Fibroblast of skin of abdomen (primary cell): ENCODE results near the gene UQCR11.

Experiments
- DNase-seq: peaks from one replicate; pipeline ENCODE4 v3.0.0-alpha.2; 2013

UQCR11 gene

DNA sequence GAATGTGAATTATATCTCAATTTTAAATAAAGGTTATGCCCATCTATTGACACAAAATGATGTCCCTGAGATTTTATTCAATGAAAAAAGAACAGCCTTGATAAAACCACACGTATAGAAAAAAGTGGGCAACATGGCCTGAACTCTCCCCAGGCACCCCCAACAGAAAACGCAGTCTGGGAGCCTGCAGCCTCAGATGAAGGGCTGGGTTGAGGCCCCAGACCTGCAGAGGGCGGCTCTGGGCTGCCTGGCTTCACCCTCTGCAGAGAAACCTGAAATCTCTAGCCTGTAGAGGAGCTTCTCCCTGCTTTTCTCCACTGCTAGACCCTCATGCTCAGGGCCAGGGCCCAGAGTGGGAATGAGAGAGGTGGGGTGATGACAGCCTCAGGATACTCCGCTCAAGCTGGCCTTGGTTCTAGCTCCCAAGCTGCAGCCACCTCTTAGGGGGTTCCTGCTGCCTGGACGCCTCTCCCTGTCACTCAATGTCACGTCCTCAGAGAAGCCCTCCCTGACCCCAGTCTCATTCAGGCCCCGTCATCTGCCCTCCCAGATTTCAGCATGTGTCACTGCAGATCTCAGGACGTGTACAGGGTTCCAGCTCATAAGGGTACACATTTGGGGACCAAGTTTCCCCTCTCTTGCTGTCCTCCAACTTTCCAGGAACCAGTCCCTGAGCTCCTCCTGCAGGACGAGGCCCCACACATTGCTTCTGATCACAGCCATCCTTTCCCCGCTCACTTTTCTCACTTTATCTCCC, 14.4 kb downstream of the UQCR11 start:
- DNase-seq = peak; percentile 26

DNA sequence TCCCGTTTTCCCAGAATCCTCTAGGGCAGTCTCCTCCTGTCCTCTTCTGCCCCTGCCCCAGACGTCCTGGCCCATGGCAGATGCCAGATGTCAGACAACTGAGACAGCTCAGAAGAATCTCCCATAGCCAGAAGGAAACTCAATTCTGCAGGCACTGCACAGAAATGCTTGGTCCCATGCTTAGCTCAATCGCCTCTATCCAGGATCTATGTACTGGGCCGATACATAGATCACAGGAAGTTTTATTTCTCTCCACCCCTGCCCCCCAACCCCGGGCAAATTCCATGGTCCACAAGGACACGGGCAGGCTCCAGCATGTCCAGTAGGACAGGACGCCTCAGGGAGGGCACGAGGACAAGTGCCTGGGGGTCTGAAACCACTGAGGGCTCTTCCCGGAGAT, 17.4 kb downstream of the UQCR11 start:
- no peak for DNase-seq

DNA sequence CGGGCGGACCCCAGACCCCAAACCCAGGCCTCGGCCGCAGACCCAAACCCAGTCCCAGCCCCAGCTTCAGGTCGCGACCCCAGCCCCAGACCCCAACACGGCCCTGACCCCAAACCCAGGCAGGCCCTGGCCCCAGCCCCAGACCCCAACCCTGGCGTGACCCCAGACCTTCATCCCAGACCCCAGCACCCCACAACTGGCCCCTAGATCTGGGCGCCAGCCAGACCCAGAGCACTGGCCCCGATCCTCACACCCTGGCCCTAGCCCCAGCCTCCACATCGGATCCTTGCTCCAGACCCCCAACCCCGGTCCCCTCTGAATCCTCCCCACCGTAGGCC, 20.1 kb downstream of the UQCR11 start:
- no peak for DNase-seq

DNA sequence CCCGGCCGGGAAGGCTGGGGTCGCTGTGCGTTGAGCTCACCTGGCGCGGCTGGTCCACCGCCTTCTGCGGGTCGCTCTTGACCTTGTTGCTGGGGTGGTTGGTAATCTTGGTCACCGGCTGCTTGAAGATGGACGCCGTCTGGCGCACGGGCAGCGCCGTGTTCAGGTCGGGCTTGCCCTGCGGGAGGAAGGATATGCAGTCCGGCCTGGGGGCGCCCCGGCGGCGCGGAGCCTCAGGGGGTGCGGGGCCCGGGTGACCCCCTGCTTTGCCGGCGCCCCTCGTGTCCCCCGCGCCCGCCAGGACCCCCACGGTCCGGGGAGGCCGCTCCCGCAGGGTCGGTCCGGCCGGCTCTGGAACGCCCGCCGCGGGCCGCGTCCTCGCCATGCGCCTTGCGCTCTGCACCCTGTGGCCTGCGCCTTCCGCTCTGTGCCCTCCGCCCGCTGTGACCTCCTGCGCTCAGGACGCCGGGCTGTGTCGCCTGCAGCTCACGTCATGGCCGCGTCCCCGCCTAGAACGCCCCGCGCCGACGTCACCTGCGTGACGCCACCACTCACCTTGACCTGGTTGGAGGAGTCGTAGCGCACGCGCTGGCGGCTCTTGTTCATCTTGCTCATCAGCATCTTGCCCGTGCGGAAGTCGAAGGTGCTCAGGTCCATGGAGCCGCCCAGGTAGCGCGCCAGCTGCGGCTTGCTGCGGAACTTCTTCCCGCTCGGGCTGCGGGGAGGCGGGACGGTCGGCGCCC, 20.6 kb downstream of the UQCR11 start:
- DNase-seq = no peak

DNA sequence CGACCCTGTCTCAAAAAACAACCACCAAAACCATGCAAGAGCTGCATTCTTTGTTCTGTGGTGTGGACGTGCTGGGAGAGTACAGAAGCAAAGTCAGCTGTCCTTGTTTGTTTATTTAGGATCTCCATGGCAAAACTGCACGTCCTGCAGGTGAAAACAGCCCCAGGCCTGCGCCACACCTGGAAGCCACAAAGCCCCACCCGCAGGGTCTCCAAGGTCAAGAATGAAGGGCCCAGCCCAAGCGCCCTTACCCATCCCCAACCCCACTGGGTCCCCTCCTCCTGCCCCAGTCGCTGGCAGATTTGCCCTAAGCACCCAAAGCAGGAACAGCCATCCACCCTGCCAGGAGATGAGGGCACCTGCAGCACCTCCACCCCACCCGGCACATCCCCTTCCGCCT, 23.1 kb downstream of the UQCR11 start:
- DNase-seq = no peak

DNA sequence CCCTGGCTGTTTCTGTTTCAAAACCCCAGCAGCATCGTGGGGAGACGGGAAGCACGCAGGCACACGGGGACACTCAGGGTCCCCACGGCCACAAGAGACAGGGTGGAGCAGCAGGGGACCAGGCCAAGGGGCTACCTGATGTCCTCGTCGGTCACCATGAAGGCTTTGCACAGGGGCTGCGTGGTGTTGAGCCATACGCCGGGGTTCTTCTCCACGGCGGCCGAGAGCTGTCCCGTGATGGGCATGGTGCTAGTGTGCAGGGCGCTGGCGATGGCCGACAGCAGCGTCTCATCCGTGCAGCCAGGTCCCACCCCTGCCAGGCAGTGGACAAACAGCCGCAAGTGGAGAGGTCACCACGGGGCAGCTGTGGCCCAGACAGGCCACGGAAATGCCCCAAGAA, 24.3 kb downstream of the UQCR11 start:
- DNase-seq = no peak

DNA sequence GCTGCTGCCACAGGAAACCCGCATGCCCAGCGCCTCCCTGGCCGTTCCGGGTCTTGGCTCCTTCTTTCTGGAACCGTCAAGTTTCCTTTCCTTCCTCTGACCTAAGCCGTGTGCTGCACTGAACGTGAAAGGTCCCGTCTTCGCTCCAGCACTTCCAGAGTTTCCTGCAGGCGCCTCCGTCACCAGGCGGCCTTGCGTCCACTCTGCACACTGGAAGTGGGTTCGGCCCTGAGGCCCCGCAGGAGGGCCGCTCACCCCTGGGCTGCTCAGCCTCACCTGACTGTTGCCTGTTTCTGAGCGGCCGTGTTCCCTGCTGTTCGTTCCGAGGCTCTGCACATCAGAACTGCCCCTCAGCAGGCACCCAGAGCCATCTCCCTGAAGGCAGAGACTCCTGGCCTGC, 24.9 kb downstream of the UQCR11 start:
- no peak for DNase-seq

DNA sequence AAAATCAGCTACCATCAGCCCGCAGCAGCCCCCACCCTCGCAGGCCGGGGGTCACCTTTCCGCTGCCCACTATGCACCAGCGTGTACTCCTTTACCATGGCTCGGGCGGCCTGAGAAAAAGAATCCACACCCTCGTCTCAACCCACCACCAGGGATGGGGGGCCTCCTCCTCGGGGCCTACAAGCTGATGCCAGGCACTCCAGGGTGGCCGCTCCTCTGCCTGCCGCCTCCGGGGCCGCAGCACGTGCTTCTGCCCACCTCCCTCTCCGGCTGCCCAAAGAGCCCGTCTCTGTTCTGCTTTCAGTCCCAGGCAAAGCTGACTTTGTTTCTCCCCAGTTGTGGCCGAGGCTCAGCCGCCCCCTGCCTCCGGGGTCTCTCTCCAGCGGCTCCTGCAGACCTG, 26.0 kb downstream of the UQCR11 start:
- no peak for DNase-seq

DNA sequence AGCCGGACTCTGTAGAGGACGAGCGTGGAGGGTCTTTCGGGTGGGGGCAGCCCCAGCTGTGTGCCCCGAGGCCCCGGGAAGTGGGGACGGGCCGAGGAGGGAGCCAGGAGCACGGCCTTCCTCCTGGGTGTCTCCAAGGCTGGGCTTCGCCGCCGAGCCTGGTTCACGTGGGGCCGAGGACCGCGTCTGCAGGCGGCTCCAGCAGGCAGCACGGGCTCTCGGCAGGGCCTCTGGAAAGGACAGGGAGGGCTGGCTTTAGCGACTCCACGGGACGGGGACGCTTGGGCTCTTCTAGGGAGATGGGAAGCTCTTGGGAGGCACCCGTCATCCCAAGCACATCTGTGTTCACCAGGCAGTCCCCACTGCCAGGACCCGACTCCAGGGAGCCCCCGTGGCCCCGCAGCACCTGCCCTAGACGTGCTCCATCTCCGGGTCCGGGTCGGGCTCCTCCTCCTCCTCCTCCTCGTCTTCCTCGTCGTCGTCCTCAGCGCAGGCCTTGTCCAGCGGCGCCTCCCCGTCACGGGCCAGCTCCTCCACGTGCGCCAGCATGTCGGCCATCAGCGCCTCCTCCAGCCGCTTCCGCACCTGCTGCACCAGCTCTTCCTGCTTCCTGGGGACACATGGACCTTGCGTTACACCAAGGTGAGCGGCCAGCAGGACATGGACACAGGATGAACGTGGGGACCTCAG, 27.2 kb downstream of the UQCR11 start:
- DNase-seq = no peak

DNA sequence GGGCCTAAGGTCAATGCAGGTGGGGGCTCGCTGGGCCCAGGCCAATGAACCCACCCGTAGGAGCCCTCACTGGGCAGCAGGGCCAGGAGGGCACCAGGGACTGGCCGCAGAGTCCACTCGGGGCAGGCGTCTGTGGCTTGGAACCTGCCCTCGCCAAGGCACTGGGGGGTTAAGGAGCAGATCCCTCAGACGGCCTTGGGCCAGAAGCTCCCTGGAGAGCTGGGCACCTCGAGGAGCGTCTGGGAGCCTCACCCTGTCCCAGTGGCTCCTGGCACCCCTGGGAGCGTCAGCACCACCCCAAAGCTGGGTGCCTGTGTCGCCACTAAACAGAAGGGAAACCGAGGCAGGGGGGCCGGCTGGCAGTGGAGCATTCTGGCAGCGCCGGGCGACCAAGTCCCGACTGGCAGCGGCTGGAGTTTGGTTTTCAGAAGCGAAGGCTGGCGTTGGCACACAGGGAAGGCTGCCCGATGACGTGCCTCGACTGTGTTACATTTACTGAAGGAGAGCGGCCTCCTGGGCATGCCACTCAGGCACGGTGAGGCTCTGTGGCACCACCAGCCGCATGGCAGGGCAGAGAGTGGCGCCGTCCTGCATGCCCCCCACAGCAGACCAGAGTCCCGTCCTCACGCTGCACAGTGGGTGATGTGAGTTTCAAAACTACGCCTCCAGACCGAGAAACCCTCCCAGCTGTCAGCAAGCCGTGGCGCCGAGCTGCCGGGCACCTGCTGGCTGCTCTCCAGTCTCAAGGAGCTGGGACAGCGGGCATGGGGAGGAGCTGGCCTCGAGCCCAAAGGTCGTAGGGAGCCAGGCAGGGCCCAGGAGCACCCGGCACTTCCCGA, 28.0 kb downstream of the UQCR11 start:
- DNase-seq = no peak

DNA sequence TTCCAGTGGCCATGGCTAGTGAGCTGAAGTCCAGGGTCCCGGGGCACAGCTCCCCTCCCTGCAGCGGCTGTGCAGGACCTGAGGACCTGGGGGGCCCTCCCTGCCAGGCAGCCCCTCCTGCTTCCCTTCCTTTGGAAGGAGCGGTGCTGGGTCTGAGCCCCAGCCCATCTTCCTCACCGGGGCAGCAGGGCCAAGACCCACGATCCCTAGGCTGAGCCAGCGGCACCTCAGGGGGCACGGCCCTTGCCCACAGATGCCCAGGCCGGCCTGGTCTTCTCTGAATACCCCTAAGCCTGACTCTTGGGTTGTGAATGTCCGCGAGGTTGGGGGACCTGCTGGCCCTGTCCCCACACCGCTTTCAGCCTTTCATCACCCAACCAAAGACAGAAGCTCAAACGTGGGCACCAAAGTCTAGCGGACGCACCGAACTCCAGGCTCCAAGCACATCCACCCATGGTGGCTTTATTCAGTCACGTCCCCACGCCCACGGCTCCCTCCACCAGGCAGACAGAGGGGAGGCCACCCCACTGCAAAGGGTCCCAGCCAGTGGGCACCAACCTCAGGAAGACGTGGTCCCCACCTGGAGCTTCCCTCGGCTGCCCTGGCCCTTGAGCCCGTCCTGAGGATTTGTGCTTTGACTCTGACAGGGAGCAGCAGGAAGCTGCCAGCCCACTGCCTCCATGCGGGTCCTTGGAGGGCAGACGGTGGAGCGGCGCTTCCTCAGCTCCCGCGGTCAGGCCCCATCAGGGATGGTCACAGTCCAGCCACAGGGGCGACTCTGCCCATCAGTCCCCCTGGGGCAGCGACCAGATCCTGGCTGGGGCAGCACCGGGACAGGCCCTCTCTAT, 28.8 kb downstream of the UQCR11 start:
- DNase-seq = no peak

DNA sequence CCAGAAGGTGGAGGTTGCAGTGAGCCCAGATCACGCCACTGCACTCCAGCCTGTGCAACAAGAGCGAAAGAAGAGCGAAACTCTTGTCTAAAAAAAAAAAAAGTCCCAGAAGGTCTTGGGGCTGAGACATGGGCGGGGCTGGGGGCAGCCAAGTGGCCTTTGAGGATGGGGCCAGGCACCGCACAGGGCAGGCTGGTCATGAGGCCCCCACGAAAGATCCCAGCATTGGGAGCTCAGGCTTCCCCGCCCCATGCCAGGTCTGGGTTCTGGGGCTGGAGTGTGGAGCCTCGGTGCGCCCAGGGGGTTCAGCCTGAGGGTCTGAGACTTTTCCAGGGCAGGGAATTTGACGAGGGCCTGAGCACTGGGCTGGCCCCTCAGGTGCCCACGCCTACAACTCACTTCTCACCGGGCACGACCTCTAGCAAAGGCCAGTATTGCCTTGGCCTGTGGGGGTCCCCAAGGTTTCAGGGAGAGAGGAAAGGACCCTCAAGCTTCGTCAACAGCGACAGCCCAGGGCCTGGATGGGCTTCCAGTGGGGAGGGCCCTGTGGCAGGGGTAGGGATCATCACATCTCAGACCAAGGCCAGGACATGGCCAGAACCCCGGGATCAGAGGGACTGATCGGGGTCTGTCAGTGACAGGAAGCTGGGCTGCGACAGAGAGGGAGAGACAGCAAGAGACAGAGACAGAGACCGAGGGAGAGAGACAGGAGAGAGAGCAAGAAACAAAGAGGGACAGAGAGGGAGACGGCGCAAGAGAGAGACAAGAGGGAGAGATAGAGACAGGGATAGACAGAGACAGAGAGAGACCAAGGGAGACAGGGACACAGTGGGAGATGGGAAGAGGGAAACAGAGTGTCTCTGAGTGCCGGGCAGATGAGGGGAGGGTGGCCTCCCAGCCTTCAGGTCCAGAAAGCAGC, 29.7 kb downstream of the UQCR11 start:
- no peak for DNase-seq

DNA sequence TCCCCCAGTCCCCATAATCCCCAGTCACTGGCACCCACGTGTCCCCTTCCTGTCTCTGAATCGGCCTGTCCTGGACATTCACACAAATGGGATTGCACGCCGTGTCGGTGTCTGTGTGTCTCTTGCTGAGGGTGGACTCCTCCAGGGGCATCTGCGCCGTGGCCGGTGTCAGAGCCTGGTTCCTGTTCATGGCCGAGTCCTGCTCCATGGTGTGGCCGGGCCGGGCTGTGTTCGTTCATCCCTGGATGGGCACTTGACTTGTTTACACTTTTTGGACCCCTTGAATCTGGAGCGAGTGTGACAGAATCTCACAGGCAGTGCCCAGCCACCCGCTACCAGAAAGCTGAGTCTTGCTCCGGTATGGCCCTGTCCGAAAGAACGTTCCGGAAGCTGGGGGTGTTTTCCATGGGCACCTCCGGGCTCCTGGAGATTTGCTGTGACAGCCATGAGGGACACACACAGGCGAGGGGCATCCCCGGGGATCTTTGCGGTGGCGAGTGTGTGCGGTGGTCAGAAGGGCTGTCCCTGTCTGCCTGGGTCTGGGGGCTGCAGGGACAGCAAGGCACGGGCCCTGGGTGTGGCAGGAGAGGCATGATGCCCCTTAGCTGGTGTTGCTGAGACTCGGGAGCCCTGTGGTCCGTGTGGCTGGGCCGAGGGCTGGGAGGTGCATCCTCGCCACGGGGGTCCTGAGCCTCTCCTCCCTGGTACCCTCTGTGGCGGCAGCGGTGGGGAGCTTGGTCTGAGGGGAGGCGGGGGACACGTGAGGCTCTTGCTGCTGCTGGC, 30.7 kb downstream of the UQCR11 start:
- no peak for DNase-seq

DNA sequence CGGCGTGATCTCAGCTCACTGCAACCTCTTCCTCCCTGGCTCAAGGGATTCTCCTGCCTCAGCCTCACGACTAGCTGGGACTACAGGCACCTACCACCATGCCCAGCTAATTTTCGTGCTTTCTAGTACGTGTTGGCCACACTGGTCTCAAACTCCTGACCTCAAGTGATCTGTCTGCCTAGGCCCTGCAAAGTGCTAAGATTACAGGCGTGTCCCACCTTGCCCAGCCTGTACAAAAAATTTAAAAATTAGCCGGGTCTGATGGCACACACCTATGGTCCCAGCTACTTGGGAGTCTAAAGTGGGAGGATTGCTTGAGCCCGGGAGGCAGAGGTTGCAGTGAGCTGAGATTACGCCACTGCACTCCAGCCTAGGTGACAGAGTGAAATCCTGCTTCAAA, 32.5 kb downstream of the UQCR11 start:
- no peak for DNase-seq

DNA sequence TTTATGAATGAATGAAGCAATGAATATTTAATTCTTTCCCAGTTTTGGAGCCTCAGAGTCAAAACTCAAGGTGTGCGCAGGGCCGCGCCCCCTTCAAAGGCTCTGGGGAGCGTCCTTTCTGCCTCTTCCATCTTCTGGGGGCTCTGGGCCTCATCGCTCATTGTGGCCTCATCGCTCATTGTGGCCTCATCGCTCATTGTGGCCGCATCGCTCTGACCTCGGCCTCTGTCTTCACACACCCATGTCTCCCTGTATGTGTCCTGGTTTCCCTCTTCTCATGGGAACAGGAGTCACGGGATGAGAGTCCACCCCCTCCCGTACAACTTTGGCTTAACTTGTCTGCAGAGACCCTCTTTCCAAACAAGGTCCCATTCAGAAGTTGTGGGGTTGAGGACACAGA, 33.9 kb downstream of the UQCR11 start:
- no peak for DNase-seq

DNA sequence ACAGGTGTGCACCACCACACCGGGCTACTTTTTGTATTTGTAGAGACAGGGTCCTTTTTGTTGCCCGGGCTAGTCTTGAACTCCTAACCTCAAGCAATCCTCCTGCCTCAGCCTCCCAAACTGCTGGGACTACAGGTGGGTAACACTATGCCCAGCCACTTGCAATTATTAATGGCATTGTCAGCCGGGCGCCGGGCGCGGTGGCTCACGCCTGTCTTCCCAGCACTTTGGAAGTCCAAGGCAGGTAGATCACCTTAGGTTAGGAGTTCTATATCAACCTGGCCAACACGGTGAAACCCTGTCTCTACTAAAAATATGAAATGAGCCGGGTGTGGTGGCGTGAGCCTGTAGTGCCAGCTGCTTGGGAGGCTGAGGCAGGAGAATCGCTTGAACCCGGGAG, 34.4 kb downstream of the UQCR11 start:
- DNase-seq = no peak

DNA sequence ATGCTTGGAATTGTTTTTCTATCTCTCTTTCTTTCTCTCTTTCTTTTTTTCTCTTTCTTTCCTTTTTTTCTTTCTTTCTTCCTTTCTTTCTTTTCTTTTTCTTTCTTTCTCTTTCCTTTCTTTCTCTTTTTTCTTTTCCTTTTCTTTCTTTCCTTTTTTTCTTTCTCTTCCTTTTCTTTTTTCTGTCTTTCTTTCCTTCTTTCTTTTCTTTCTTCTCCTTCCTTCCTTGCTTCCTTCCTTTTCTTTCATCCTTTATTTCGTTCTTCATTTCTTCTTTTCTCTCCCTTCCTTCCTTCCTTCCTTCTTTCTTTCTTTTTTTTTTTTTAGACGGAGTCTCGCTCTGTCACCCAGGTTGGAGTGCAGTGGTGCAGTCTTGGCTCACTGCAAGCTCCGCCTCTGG, 35.3 kb downstream of the UQCR11 start:
- DNase-seq = no peak

DNA sequence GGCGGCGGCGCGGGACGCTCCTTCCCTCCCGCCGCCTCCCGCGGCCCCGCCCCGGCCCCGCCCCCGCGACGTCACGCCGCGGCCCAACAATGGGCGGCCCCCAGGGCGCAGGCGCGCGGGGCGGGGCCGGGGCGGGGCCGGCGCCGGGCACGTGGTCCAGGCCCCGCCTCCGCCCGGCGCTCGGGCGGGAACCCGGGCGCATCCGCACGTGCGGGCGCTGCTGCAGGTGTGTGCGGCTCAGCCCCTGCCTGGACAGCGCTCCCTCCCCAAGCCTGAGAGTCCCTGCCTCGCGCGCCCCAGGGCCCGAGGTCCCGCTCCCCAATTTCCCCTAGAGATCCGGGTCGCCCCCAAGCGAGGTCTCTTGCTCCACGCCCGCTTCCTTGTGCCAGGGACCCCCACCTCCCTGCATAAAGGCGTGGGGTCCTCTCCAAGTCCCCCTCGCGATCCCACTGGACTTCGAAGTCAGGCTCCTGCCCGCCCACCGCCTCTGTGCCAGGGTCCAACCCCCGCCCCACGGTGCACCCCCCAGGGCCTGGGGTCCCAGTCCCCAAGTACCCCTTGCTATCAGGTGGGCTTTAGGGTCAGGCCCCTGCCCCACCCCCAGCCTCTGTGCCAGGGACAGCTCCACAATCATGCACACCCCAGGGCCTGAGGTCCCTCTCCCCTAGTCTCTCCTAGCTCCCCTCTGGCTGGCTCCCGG, 36.8 kb downstream of the UQCR11 start, which contains the start of gene MEX3D:
MEX3D (minus strand) TSS at position 6 of the 700 bp plus-strand sequence. CDS start 267 bp downstream, outside the sequence.
- peak; percentile 81 for DNase-seq

DNA sequence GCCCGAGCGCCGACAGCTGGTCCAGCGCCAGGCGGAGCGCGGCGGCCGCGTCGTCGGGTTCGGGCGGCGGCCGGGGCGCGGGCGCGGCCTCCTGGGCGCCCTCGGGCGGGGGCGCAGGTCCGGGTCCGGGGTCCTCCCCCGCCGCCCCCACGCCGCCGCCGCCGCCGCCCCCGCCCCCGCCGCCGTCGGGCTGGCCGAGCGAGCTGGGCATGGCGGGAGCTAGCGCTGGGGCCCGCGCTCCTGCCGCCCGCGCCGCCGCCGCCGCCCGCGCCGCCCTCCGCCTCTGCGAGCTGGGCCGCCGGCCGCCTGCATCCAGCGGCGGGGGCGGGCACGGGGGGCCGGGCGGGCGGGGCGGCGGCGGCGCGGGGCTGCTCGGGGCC, 37.4 kb downstream of the UQCR11 start:
- no peak for DNase-seq
